HG03442 (cell line): Measurements from ENCODE around the gene BOD1L2.

Source experiments
- ATAC-seq: cut with Tn5 transposase; IDR thresholded peaks from one replicate; pipeline ENCODE4 v1.9.1; 2021; ENCODE audit warnings: mild to moderate bottlenecking, moderate library complexity; ENCODE audit not compliant: unreplicated experiment

BOD1L2 gene

DNA sequence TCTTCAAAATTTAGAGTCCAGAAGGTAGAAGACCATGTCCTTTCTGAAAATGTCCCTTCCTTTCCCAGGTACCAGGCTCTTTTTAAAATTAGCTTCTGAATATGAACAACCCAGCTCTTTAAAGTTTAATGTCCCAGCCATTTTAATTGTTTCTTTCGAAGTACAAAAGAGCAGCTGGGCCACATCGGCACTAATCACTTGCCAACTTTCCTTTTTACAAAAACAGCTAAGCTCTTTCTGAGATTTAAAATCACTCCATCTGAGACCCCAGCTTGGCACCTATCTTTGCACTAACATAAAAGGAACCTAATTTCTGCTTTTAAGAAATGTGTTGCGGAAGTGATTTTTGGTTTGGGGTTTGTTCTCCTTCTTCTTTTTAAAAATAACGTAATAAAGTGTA, 2.6 kb downstream of the BOD1L2 start:
- ATAC-seq, result no peak

DNA sequence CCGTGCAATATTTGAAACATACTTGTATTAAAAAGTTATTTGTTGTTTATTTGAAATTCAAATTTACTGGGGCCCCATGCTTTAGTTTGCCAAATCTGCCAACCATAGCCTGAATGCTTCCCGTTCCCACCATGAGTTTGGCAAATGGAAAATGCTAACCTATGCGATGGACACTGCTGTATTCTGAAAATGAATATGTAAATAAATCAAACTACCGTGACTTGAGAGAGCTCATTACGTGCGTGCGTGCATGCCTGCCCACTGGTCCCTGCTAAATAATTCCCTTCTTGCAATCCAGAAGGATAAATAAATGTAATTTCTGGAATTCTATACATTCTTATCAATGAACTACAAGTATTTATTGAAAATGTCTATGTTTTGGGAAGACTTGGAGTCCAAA, 3.2 kb downstream of the BOD1L2 start:
- no peak for ATAC-seq

DNA sequence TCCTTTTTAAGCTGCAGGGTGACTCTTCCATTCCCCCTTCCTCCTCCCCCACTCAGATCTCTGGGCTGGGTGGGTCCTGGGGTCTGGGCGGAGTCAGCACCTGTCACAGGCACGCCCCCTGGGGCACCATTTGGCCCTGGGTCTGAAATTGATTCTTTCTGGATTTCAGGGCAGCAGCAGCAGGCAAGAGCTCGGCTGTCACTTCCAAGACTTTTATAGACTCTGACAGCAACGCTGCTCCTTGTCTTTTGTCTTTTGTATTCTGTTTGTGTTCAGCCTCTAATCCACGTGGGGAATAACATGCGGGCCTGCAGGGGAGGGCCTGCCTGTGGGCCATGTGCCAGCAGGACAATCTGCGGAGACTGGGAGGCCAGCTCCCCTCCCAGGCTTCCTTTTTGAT, 3.9 kb downstream of the BOD1L2 start:
- no peak for ATAC-seq

DNA sequence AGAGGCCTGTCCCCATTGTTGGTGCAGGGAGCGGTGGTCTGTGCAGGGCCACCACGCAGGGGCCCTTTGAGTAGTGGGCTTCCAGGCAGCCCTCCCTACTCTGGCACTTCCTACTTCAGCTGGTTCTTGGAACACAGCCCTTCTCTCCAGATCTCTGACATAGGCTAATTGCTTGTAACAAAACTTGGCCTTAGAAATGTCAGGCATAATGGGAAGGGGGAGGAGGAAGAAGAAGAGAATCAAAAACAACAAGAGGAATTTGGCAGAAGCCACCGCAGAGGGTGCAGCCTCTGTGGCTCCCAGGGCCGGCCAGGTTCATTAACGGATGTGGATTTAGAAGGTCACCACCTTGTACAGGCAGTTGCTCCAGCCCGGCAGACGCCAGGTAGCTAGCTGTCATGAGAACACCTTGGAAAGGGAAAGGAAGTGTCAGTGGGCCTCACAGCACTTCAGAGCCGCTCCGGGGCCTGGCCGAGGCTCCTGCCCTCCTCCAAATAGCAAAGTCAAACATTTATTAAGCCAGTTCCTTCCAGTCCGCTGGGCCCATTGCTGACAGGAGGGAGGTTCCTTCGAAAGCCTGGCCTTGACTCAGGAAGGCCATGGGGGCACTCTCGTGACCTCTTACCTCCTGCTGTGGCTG, 7.4 kb downstream of the BOD1L2 start:
- ATAC-seq, result no peak

DNA sequence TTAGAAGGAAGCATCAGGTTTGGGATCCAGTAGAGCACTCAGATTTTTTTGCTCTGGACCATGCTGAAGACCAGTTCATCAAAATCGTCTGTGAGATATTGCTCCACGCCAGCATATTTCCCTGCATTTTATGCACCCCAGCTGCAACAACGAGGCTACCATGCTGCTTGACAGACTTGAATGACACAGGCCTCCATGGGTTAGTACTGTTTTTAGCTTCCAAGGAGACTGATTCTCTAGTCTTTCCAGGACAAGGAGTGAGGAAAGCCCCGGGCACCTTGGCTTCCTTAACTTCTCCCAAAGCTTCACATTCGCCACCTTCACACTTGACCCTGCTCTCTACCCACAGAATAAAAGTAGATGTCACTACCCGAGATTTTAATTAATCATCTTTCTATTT, 17.5 kb downstream of the BOD1L2 start:
- no peak for ATAC-seq

DNA sequence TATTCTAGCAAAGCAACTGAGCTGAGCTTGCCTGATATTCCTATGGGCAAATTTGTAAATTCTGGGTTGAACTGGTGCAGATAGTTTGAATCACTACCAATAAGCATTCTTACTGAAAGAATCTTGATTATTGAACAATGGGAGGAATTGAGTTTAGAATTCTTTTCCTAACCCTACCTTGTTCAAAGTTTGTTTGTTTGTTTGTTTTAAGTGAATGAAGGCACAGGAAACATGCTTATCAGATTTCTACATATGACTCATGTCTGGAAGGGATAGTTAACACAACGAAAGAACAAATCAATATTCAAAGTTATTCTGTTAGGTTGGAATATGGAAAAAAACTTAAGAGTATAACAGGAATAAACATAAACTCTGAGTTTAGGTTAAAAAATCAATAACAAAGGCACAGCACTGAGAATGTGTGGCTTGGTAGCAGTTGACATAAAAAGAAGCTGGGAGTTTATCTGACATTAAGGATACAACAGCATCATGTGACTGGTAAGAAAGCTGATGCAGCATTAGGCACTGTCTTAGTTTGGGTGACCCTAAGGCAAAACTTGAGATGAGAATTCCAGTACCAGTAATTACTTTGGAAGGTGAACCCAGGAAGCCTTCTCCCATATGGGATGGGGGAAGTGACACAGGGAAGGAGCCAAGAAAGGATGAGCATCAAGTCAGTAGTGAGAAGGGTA, 20.9 kb downstream of the BOD1L2 start:
- no peak for ATAC-seq

DNA sequence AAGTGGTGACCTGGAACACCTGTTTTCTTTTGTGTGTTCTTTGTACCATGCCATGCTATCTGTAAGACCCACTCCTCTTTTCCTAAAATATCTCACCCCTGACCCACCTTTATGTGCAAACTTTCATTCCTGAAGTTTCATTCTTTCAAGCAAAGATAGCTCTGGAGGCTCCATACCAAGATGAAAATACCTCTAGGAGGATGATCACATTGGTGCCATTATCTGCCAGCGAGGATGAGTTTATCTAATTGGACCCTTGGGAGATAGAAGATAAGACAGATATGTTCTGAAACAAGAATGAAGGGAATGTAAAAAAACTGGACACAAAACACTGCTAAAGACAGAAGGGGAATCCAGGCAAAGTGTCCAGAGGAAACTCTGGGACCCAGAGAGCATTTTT, 24.1 kb downstream of the BOD1L2 start:
- no peak for ATAC-seq

DNA sequence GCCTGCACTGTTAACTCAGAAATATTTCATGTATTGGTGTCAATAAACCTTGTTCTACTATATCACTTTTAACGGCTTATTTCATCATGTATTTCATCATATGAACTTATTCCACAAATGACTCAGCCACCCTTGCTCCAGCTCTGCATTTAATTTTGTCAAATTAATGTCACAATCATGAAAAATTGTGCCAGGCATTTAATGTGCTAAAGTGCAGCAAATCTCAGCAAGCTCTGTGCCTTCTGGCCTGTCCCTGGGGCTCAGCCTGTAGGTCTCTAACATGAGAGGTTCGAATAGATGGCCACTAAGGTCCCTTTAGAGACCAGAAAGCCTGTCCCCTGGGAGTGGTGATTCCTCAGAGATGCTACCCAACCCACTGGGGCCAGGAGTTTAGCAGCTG, 28.6 kb downstream of the BOD1L2 start:
- ATAC-seq, result no peak

DNA sequence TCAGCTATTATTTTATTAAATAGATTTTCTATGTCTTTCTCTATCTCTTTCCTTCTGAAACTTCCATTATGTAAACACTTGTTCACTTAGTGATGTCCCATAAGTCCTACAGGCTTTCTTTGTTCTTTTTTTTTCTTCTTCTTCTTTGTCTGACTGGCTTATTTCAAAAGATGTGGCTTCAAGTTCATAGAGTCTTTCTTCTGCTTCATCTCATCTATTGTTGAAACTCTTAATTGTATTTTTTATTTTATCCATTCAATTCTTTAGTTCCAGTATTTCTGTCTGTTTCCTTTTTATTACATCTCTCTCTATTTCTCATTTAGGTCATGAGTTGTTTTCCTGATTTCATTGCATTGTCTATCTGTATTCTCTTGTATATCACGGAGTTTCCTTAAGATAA, 38.5 kb downstream of the BOD1L2 start:
- no peak for ATAC-seq

DNA sequence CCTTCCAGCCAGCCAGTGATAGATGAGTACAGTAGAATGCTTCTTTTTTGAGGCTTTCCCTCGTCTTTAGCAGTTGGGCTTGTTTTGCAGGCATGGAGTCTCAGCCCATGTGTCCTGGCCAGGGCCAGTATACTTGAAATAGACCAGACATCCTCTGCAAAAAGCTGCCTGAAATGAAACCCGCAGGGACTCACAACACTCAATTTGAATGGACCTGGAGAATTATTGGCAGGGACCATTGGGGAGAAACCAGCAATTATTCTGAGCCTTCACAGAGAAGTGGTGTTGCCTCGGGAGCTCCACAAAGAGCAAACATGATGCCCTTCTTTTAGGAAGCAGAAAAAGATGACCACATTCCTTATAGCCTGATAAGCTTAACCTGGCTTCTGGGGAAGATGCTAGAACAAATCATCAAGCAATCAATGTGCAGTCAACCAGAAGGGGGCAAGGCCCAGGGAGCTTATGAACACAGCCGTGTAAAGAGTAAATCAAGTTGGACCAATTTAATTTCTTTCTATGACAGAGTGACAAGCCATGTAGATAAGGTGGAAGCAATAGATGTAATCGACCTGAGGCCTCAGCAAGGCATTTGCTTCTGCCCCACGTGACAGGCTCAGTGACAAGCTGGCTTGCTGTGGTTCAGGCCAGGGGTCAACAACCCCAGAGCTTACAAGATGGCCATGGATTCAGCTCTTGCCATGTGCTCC, 42.1 kb downstream of the BOD1L2 start:
- no peak for ATAC-seq

DNA sequence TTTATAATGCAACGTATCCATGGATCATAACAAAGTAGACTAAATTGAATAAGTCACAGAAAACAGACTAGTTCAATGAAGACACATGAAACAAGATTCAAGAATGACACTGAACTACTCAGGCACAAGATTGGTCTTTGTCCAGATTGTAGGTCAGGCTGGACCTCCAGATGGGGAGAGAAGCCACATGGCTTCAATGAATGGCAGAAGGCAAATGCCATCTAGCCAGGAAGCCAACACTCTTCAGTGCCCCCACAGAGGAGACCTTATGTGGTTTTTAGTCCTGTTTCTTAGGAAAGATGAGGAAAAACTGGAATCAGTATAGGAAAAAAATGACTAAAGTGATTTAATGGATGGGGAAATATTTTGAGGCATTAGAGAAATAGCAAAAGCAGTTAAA, 43.1 kb downstream of the BOD1L2 start:
- no peak for ATAC-seq

DNA sequence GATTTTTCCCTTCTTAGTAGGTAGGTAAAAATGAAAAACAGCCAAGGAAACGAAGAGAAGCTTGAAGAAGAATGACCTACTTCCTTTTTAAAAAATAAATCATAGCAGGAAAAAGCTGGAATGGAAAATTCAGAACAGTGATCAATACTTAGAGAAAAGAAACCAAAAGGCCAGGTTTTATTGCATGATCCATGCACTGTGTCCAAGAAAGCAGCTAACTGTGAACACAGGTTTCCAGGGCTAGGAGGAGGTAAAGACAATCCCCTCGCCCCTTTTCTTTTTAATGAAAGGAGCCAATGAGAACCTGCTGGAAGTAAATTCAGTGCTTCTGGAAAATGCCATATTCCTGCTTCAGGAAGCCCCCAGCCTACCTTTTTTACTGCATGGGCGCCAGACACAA, 47.2 kb downstream of the BOD1L2 start:
- ATAC-seq, result no peak

DNA sequence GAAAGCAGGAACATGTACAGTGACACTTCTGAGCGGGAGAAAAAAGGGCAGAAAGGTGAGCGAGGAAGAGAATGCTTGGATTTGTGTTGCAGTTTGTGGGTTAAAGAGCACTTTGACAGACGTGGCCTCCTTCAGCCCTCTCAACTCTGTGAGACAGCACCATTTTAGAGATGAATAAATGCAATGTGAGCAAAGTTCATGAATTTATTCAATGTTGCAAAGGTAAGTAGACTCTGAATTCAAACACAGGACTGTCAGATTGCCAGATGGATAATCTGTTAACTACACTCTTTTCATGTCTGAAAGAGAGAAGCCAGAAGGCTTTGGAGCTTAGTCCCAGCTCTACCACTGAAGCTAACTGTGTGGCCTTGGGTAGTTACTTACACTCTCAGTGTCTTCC, 47.7 kb downstream of the BOD1L2 start:
- ATAC-seq, result no peak

DNA sequence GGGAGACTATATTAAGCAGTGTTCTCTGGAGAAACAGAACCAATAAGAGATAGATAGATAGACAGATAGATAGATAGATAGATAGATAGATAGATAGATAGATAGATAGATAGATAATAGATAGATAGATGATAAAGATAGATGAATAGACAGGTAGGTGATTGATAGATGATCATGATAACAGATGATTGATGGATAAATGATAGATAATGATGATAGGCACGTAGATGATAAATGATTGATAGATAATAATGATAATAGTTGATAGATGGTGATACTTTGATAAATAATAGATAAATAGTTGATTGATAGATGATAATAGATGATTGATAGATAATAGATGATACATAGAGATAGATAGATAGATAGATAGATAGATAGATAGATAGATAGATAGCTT, 48.5 kb downstream of the BOD1L2 start:
- ATAC-seq, result no peak

DNA sequence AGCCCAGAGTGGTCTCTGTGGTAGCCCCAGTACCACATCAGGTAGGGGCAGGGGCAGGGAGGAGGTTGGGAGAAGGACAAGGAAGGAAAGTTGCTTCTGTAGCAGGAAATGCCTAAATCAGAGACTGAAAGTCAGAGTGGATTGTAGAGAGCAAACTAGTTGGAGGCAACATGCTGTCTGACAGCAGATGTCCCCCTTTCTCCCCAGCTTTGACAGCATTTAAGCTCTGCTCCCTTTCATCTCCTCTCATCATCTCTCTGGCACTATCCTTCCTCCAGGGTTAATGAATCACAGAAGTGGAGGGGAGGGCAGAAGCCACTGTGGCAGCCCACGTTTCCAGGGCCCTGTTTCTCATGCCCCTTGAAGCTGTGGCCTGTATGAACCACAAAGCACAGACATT, 50.4 kb downstream of the BOD1L2 start:
- no peak for ATAC-seq

DNA sequence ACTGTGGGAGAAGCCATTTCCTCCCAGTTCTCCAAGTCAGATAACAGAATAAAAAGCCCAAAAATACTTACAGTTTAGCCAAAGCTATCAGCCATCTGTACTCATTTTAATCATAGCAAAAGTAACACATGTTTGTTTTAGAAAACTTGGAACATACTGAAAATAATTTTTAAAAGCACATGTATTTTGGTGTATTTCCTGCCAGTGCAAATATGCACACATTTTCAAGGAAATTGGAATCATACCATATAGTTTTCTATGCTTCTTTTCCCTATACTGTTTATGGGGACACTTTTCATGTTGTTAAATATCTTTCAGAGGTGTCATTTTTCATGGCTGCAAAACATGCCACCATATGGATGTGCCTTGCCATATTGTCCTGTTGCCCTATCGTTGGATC, 51.2 kb downstream of the BOD1L2 start:
- no peak for ATAC-seq
